HG02623 (cell line): Measurements from ENCODE around the gene ICA1.

ENCODE experiments used
- ATAC-seq: cut with Tn5 transposase; IDR thresholded peaks from one replicate; pipeline ENCODE4 v1.9.1; 2021; ENCODE audit warnings: moderate library complexity; ENCODE audit not compliant: unreplicated experiment

The ICA1 gene

DNA sequence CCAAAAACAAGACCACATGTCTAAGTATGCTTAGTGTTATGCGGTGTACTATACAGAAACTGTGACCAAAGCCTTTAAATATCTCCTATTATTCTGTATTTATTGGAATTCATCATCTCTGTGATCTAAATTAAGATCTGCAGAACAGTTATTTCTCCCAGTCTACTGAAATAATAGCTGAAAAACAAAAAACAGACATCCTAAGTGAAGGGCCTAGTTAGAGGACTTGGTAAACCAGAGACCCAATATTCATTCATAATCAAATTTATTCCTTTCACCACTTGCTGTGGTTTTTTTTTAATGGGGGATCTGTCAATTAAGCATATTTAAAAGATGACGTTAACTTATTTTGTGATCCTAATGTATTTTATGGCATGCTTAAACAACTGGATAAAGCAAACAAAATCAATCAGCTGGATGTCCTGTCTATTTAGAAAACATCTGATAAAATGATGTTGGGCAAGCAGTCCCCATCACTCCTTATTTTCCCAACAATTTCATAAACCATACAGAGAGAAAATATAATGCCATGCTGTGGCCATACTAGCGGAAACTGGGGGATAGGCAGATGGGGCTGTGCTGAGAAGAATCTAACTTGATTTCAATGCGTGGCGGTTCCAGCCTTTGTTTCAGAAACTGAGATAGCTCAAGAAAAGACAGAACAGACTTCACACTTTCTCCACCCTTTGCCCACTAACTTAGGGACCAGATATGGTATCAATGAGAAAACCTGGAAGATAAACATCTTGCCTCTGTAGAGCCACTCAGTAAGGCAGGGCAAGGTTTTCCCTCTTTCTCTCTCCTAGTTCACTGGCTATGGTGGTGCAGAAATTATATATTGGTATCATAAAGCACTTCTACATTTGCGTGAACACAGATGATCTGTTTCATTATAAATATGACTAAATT, 32.9 kb downstream of the ICA1 start:
- no peak for ATAC-seq

- no peak for ATAC-seq
Observed at GRCh38 chr7:8228068-8228467, 33.9 kb downstream of the ICA1 start.

DNA sequence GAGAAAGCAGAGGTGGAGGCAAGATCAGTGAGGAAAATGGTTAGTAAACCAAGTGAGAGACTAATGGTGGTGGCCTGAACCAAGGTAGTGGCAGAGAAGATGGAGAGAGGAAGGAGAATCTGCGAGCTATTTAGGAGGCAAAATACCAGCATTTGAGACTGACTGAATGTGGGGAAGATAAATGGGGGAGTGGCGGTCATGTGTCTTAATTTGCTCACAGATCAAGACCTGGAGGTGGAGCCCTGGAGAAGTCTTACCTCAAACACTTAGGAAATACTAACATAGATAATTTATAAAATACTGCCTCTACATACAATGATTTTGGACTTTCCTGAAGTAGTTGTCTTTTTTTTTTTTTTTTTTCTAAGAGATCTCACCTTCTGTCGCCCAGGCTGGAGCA, 34.7 kb downstream of the ICA1 start:
- no peak for ATAC-seq

DNA sequence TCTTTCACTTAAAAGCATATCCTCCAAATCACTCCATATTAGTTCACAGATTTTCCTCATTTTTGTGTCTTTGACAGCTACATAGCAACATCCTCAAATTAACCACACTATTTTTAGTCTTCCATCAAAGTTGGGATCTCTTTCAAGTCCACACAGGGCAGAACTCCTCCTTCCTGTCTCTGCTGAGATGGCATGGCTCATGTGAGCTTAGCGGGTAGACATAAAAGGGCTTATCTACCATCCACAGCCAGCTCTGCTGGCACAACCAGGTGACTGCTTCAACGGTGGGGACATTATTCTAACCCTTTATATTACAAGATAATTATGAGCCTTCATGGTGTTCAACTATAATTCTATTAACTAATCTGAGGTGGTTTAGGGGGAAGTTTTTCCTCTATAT, 35.5 kb downstream of the ICA1 start:
- no peak for ATAC-seq

DNA sequence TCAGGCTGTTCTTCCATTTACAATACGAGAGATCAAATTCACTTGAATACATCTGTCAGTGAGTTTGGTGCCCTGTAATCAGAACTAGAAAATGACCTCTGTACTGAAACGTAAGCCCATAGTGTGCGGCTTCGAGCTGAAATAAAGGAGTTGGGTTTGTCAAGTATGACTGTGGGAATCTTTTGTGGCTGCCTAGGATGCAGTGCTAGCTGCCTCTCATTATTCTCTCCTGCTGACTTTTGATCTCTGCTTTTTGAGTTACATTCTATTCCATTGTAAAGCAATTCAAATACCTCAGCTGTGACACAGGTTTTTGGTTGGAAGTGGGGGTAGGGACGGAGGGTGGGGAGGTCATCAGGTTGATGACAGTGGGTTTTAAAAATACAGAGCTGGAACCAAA, 40.4 kb downstream of the ICA1 start:
- no peak for ATAC-seq

GRCh38 chr7:8221101-8221495, 40.9 kb downstream of the ICA1 start:
- no peak for ATAC-seq

DNA sequence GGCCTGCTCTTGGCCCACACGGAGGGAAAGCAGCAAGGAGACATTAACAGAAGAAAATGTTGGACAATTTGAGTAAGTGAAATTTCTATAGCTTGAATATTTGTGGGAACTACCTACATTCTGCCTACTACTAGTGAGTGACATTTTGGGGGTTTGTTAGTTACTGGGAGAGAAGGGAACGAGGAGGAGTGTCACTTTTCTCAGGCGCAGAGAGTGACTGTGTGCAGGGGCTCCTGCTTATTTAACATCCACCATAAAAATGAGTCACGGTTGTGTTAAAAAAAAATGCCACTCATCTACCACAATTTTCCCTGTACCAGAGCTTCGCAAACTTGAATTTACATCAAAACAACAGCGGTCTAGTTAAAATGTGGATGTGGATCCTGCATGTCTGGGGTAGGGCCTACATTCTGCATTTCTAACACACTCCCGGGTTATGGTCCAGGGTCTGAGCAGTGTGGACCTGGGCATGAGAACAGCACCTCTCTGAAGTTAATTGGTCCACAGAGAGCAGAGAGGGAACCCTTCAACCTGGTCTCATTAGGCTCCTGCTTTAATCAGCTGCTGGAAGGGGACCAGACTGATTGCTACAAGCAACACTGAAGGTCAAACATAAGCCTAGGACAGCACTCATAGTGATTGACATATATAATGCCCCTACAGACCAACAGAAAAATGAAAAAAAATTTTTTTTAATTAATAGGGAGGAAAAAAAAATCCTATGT, 41.4 kb downstream of the ICA1 start:
- ATAC-seq, result no peak

DNA sequence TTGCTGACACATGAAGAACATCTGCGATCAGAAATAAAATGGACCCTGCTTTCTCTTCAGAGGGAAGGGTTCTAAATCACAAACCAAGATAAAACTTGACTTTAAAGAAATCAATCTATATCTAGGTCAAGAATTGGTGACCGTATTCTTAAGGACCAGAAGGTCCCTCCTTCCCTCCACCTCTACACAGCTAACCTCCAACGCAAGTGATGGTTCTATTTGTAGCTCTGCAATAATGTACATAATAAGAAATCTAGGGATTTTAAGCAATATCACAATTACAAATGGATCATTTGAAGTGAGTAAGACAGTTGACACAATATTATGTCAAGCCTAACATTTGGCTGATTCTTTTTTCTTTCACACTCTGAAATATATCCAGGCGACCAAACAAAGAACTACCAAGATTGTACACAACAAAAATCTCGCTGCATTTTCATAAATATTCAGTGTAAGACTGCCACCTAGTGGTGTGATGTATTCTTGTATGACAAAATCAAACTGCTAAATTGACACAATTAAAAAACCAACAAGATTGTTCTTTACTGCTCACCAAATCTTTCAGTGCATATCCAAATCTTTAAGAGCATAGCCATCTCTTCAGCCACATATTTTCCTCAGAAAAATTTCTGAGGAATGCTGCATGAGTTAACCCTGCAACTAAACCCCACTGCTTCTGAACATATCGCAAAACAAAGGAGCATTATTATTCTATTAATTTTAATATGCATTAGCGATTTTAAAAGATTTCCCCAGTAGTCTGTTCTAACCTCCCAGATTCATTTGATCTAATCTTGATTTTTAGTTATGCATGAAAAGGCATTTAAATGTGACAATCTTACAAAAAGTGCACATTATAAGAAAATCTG, 44.5 kb downstream of the ICA1 start:
- no peak for ATAC-seq

- no peak for ATAC-seq
Observed at GRCh38 chr7:8216334-8216690, 45.7 kb downstream of the ICA1 start.

DNA sequence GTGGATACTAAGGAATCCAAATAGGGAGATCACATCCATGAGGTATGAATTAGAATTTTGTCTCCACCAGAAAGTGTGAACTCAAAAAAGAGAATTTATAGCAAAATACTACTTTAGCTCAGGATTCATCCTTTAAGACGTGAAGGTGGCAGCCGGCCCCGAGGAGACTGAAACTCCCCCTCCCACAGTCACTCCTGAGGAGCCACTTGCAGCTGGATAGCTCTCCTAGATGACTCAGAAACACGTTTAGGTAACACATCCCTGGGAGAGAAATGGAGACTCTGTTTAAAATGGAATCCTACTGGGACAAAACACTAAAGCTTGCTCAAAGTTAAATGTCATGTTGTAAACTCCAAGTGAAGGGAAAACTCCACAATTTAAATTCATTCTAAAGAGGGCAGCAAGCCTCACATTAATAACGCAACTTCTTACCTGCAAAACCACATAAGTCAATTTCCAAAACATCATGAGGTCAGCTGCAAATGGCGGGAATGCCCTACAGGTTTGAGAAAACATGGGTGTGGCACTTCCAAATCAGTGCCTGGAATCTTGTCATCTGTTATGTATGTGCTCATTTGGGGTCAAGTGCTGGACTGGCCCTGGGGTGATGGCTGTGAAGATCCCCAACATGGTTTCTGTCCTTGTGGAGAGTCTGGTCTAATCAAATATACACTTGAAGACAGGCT, 46.2 kb downstream of the ICA1 start:
- no peak for ATAC-seq

DNA sequence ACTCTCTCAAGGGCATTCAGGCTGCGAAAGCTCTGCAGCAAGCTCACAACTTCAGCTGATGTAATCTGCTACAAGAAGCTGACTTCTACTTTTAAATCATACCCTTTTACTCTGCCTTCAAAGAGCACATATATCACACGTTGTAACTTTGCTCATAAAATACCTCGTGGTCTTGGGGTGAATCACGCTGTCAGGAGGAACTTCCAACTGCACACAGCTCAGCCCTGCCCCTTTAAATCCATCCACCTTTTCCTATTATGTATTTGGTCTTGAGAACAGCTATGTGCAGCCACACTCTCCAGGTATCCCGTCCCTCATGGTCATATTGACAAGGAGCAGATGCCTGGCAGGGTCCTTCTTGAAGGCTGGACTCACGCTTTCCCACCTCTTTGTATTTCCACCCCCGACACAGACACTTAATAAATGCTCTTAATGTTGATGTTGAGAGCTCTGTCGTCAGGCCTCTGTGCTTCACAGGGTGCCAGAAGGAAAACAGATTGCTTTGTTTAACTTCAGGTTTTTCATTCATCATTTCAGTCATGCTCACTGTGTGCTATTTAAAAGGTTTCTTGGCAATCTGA, 47.6 kb downstream of the ICA1 start:
- no peak for ATAC-seq

DNA sequence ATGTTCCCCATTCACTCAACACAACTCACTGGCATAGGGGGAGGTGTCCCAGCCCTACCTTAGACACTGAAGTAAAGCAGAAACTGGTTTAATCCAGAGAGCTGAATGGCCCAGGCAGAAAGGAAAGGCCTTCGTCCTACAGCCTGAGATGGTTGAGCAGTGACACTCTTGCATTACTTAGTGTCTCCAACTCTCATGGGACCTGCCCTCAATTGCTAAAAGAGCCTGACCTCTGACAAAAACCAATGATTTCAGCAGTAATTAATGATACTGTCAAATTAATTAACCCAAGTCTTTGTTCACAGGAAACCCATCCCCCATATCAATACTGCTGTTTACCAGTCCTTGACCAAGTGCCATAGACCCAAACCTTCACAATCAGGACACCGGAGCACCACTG, 48.6 kb downstream of the ICA1 start:
- no peak for ATAC-seq

DNA sequence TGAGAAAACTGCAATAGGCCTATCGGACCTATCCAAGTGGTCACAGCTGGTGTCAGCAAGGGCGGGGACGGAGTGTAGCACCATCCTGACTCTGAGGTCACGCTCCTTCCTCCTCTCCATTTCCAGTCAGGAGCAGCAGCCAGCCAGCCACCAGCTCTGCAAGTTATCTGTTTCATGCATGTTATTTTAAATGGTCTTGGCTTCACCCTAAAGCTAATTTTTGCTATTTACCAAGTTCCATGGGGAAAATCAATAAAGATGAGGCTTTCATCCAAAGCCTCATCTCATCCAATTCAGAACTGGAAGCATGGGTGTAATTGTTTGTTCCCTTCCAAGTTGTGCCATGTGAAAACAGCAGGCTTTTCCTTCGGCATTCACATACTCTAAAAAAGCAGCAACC, 49.3 kb downstream of the ICA1 start:
- no peak for ATAC-seq

DNA sequence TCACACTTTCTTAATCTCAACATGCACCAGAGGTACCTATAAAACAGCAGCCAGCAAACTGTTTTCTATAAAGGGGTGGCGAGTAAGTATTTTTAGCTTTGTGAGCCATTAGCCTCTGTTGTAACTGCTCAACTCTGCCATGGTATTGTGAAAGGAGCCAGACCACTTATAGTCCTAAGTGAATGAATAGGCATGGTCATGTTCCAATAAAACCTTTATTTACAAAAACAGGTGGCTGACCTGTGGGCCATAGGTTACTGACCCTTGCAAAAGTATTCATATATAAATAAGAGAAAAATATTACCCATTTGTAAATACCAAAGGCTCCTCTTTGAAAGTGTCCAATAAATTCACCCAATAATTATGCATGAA, 50.3 kb downstream of the ICA1 start:
- no peak for ATAC-seq

- no peak for ATAC-seq
Observed at GRCh38 chr7:8210845-8211724, 50.9 kb downstream of the ICA1 start.

GRCh38 chr7:8209353-8209752, 52.6 kb downstream of the ICA1 start:
- ATAC-seq, result no peak

GRCh38 chr7:8208816-8209215, 53.2 kb downstream of the ICA1 start:
- ATAC-seq, result no peak

DNA sequence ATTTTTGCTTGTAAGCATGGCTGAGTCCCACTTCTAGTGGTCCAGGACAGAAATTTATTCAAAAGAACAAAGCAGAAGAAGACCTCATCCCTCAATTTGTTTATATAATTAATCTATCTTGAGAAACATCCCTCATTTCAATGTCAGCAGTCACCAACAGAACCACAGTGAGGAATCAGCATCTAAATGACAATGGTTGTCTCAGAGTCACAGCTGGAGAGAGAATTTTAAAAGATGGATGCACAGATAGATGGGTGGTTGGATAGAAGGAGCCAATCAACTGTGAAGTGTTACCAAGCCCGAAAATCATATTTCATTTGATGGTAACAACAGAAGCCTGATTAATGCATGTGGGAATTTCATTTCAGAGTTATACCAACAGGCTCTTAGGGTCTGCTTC, 55.0 kb downstream of the ICA1 start:
- no peak for ATAC-seq

DNA sequence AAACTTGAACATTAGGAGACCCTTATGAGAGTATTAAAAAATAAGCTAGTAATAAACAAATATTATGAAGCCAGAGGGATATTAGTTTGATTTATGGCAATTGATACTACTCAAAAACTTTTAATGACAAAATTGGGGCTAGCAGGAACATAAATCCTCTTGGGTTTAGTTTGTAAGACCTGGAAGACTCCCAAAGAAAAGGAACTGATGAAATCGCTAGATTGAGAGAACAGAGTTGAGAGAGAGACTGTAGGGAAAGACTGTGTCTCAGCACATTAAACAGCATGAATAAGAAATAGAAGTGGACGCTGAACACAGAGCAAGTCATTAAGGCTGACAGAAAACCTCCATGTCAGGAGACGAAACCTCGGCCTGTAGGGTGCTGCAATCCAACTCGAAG, 56.4 kb downstream of the ICA1 start:
- no peak for ATAC-seq

GRCh38 chr7:8205031-8205387, 57.0 kb downstream of the ICA1 start:
- ATAC-seq, result no peak
